Measurements from ENCODE around the gene NBL1.

The NBL1 gene

GRCh38 chr1:19706136-19706535 lies 62.0 kb downstream of the NBL1 start:
- H3K27ac ChIP-seq: no peak overlapping the region
- TF ChIP-seq CTCF (conservative IDR thresholded peaks at IDR 0.05): no peak
